HCT116 (cell line): ENCODE results near the gene OR4C3. TPM values are rescaled to one million over a fixed set of nuclear protein-coding genes. Genes with fewer than 3 reads are reported as not detected.

Experiments
- ATAC-seq: fragments of 200-7000 bp; cut with Tn5 transposase; 2 replicates; pipeline ENCODE4 v1.9.1; 2020; ENCODE audit warnings: mild to moderate bottlenecking, moderate library complexity
- BruUV-seq: library from RNA; stranded (reverse); fragments of 400-500 nt; replicated peaks from 2 replicates; lab custom pipeline; 2021; lab: Mats Ljungman, UMichigan
- CTCF ChIA-PET: fragments of 300-600 bp; sonication (Branson Sonifier 250); formaldehyde crosslinking; loops from one replicate; lab custom pipeline; 2021; ENCODE audit warnings: antibody characterized with exemption; lab: Charles Lee
- POLR2A ChIA-PET: fragments of 300-600, 350-600 bp; sonication (Branson Sonifier 250); formaldehyde crosslinking; loops from one replicate; lab custom pipeline; 2021; ENCODE audit warnings: antibody characterized with exemption; lab: Charles Lee
- RAD21 ChIA-PET, 2 experiments: fragments of 300-600 bp; sonication (Branson Sonifier 250); formaldehyde crosslinking; loops; one replicate each; lab custom pipeline; 2023; ENCODE audit warnings: low total read pairs in 2 of 2; ENCODE audit not compliant: uncharacterized antibody in 2 of 2, unreplicated experiment in 2 of 2, low non-redundant PET in 1 of 2; lab: Charles Lee
- DNase-seq: peaks from one replicate; pipeline ENCODE4 v3.0.0-alpha.2; 2010; ENCODE audit warnings: low read depth, low spot score
- H2AFZ ChIP-seq: fragments of 200-600 bp; shearing (Covaris generic), sonication (generic); 2 replicates; pipeline ENCODE4 v1.6.1; 2017; ENCODE audit warnings: low read depth, mixed run types, mixed read lengths, antibody characterized with exemption, low read length; ENCODE audit not compliant: poor library complexity, severe bottlenecking
- H3K27ac ChIP-seq: 2 replicates; pipeline ENCODE4 v1.5.1; 2012; ENCODE audit warnings: low read depth, low read length
- H3K27me3 ChIP-seq: fragments of 200-600 bp; sonication (generic); 2 replicates; pipeline ENCODE4 v1.6.1; 2016; ENCODE audit warnings: mixed run types, low read length, mixed read lengths; ENCODE audit not compliant: insufficient read depth
- H3K36me3 ChIP-seq, 2 experiments: fragments of 200-500 bp in 1 of 2; fragments of 200-600 bp in 1 of 2; sonication (Bioruptor generic) in 1 of 2; sonication (generic) in 1 of 2; 2 replicates each; pipeline versions ENCODE4 v1.5.1 to v1.6.1; 2014 to 2016; ENCODE audit warnings: low read length in 2 of 2, inconsistent platforms in 1 of 2, mixed read lengths in 1 of 2, mixed run types in 1 of 2; ENCODE audit not compliant: insufficient read depth in 2 of 2, control insufficient read depth in 1 of 2
- H3K4me1 ChIP-seq, 2 experiments: fragments of 200-600 bp in 1 of 2; sonication (generic) in 1 of 2; 2 replicates each; pipeline versions ENCODE4 v1.5.1 to v1.6.1; 2012 to 2017; ENCODE audit warnings: low read length in 2 of 2, inconsistent platforms in 1 of 2, mild to moderate bottlenecking in 1 of 2, mixed read lengths in 1 of 2, mixed run types in 1 of 2, moderate library complexity in 1 of 2; ENCODE audit not compliant: insufficient read depth in 2 of 2, control insufficient read depth in 1 of 2
- H3K4me2 ChIP-seq: fragments of 200-600 bp; sonication (generic); 2 replicates; pipeline ENCODE4 v1.6.1; 2017; ENCODE audit warnings: mixed run types, low read length, mixed read lengths
- H3K4me3 ChIP-seq, 2 experiments: fragments of 200-600 bp in 1 of 2; sonication (generic) in 1 of 2; replicated peaks in 1 of 2; 2 replicates each; pipeline ENCODE4 v1.5.1; 2011 to 2016; ENCODE audit warnings: low read length in 2 of 2, control low read depth in 1 of 2, low read depth in 1 of 2, mild to moderate bottlenecking in 1 of 2, mixed read lengths in 1 of 2, mixed run types in 1 of 2
- H3K79me2 ChIP-seq: fragments of 200-600 bp; sonication (generic); 2 replicates; pipeline ENCODE4 v1.6.1; 2017; ENCODE audit warnings: mild to moderate bottlenecking, mixed run types, low read length, moderate library complexity, mixed read lengths; ENCODE audit not compliant: insufficient read depth
- H3K9ac ChIP-seq: fragments of 200-600 bp; sonication (generic); 2 replicates; pipeline ENCODE4 v1.6.1; 2016; ENCODE audit warnings: low read length, mixed read lengths
- H3K9me2 ChIP-seq: fragments of 200-600 bp; sonication (generic), shearing (Covaris generic); 2 replicates; pipeline ENCODE4 v1.6.1; 2017; ENCODE audit warnings: mixed run types, mild to moderate bottlenecking, moderate library complexity; ENCODE audit not compliant: insufficient read depth
- H3K9me3 ChIP-seq, 2 experiments: fragments of 200-500 bp in 1 of 2; fragments of 200-600 bp in 1 of 2; sonication (Bioruptor generic) in 1 of 2; sonication (generic) in 1 of 2; 2 replicates each; pipeline ENCODE4 v1.6.1; 2014 to 2017; ENCODE audit warnings: low read length in 2 of 2, mixed read lengths in 2 of 2, inconsistent platforms in 1 of 2, low read depth in 1 of 2, mild to moderate bottlenecking in 1 of 2, mixed run types in 1 of 2, moderate library complexity in 1 of 2; ENCODE audit not compliant: control insufficient read depth in 1 of 2, insufficient read depth in 1 of 2
- H4K20me1 ChIP-seq: fragments of 200-600 bp; sonication (generic), shearing (Covaris generic); 2 replicates; pipeline ENCODE4 v1.6.1; 2017; ENCODE audit warnings: mixed run types, mild to moderate bottlenecking, moderate library complexity; ENCODE audit not compliant: insufficient read depth
- CBX3 ChIP-seq: IDR thresholded peaks from 2 replicates; pipeline ENCODE4 v1.6.1; 2012; ENCODE audit warnings: low read depth
- EGR1 ChIP-seq: IDR thresholded peaks from 2 replicates; pipeline ENCODE4 v1.6.1; 2012; ENCODE audit warnings: low read depth
- ELF1 ChIP-seq: IDR thresholded peaks from 2 replicates; pipeline ENCODE4 v1.6.1; 2012; ENCODE audit warnings: low read depth, borderline replicate concordance
- EZH2 ChIP-seq: fragments of 200-600 bp; sonication (generic); IDR thresholded peaks from 2 replicates; pipeline ENCODE4 v1.6.1; 2017; ENCODE audit warnings: antibody characterized with exemption, mixed run types
- POLR2A ChIP-seq: IDR thresholded peaks from 2 replicates; pipeline ENCODE4 v1.7.0; 2011; ENCODE audit warnings: borderline replicate concordance; ENCODE audit not compliant: insufficient read depth, insufficient read length; ENCODE audit errors: extremely low read depth
- POLR2AphosphoS5 ChIP-seq: IDR thresholded peaks from 2 replicates; pipeline ENCODE4 v1.6.1; 2011; ENCODE audit warnings: mild to moderate bottlenecking, low read depth, low read length, moderate library complexity
- RAD21 ChIP-seq: IDR thresholded peaks from 2 replicates; pipeline ENCODE4 v1.6.1; 2012; ENCODE audit warnings: low read depth, mild to moderate bottlenecking
- SP1 ChIP-seq: IDR thresholded peaks from 2 replicates; pipeline ENCODE4 v1.6.1; 2012; ENCODE audit warnings: low read depth
- SRF ChIP-seq: IDR thresholded peaks from 2 replicates; pipeline ENCODE4 v1.6.1; 2012; ENCODE audit warnings: low read depth
- TCF7L2 ChIP-seq: IDR thresholded peaks from 2 replicates; pipeline ENCODE4 v1.7.0; 2011; ENCODE audit warnings: borderline replicate concordance, inconsistent platforms; ENCODE audit not compliant: insufficient read depth, insufficient read length; ENCODE audit errors: extremely low read depth
- ZFX ChIP-seq: fragments of 450-650 bp; IDR thresholded peaks from 2 replicates; pipeline ENCODE4 v1.6.1; 2017
- intact Hi-C: fragments of 100-400 bp; cut with micrococcal nuclease; formaldehyde crosslinking; loops from 2 replicates; pipeline ENCODE4 v1.10.0; 2022
- total RNA-seq: library from RNA; stranded (reverse); gene quantifications from one replicate; pipeline ENCODE4 v1.2.1, GENCODE V29; 2021; ENCODE audit not compliant: unreplicated experiment
- TF ChIP-seq, protein P1 (sequence below): IDR thresholded peaks from 2 replicates; pipeline ENCODE4 v1.6.1; 2012; ENCODE audit warnings: low read depth
- TF ChIP-seq, protein P2 (sequence below): IDR thresholded peaks from 2 replicates; pipeline ENCODE4 v1.6.1; 2012

The OR4C3 gene
- total RNA-seq, 1 experiment from 2014 or later, result not detected

- H3K9ac ChIP-seq, result no peak within 1 kb of the TSS
- POLR2A ChIA-PET, result no interaction called here
- no peak within 1 kb of the TSS for H2AFZ ChIP-seq
- CTCF ChIA-PET, result no interaction called here
- no peaks in the 10 kb centered on the region for H3K79me2 ChIP-seq
- H3K9me2 ChIP-seq, result no peaks in the 10 kb centered on the region
- no peak within 1 kb of the TSS for H3K4me2 ChIP-seq
- no peaks in the 10 kb centered on the region for H3K27me3 ChIP-seq
- DNase-seq (no peak), ATAC-seq (no peak)
- H3K9me3 ChIP-seq, result no peaks in the 10 kb centered on the region; a peak in 1 of 4 replicates
- no peaks in the 10 kb centered on the region for H3K36me3 ChIP-seq
- intact Hi-C loops, result no loop called here
- H3K4me1 ChIP-seq, result no peaks in the 10 kb centered on the region
- RAD21 ChIA-PET, result no interaction called here
- BruUV-seq, result no TSS peak
- H4K20me1 ChIP-seq, result no peaks in the 10 kb centered on the region
- H3K4me3 ChIP-seq, result no peak within 1 kb of the TSS
- TF ChIP-seq, protein P1, sequence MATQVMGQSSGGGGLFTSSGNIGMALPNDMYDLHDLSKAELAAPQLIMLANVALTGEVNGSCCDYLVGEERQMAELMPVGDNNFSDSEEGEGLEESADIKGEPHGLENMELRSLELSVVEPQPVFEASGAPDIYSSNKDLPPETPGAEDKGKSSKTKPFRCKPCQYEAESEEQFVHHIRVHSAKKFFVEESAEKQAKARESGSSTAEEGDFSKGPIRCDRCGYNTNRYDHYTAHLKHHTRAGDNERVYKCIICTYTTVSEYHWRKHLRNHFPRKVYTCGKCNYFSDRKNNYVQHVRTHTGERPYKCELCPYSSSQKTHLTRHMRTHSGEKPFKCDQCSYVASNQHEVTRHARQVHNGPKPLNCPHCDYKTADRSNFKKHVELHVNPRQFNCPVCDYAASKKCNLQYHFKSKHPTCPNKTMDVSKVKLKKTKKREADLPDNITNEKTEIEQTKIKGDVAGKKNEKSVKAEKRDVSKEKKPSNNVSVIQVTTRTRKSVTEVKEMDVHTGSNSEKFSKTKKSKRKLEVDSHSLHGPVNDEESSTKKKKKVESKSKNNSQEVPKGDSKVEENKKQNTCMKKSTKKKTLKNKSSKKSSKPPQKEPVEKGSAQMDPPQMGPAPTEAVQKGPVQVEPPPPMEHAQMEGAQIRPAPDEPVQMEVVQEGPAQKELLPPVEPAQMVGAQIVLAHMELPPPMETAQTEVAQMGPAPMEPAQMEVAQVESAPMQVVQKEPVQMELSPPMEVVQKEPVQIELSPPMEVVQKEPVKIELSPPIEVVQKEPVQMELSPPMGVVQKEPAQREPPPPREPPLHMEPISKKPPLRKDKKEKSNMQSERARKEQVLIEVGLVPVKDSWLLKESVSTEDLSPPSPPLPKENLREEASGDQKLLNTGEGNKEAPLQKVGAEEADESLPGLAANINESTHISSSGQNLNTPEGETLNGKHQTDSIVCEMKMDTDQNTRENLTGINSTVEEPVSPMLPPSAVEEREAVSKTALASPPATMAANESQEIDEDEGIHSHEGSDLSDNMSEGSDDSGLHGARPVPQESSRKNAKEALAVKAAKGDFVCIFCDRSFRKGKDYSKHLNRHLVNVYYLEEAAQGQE, result no peak
- TF ChIP-seq ELF1 (no peak), CBX3 (no peak), TCF7L2 (no peak), POLR2AphosphoS5 (no peak), SP1 (no peak), RAD21 (no peak), SRF (no peak), POLR2A (no peak), EZH2 (no peak), ZFX (no peak), EGR1 (no peak)
- TF ChIP-seq, protein P2, sequence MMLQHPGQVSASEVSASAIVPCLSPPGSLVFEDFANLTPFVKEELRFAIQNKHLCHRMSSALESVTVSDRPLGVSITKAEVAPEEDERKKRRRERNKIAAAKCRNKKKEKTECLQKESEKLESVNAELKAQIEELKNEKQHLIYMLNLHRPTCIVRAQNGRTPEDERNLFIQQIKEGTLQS, result no peak
- no peak within 1 kb of the TSS for H3K27ac ChIP-seq
Observed at GRCh38 chr11:48366365-48366764, 41.6 kb downstream of the OR4C3 start, which contains the start of gene OR4C5. OR4C5 (minus strand) TSS chr11:48366465; CDS start chr11:48366465, 0 bp downstream.

Other genes with a start within 250 kb of the OR4C3 start
- not detected for gene OR4B1, start 108.1 kb upstream of the OR4C3 start, total RNA-seq
- not detected for gene OR4X2, start 79.8 kb upstream of the OR4C3 start, total RNA-seq
- not detected for gene OR4X1, start 61.1 kb upstream of the OR4C3 start, total RNA-seq
- gene OR4S1, start 18.7 kb upstream of the OR4C3 start, total RNA-seq, result not detected
- not detected for gene OR4C5, start 41.5 kb downstream of the OR4C3 start, total RNA-seq
- not detected for gene OR4A47, start 163.9 kb downstream of the OR4C3 start, total RNA-seq